Loucy (cell line): ENCODE data around the gene PARP1.

Source experiments
- H2AFZ ChIP-seq: fragments of 200-600 bp; sonication (generic); 2 replicates; pipeline ENCODE4 v1.6.0; 2016; ENCODE audit warnings: antibody characterized with exemption, mild to moderate bottlenecking, low read length, moderate library complexity
- H3F3A ChIP-seq: fragments of 200-600 bp; 2 replicates; pipeline ENCODE4 v1.6.0; 2016; ENCODE audit warnings: antibody characterized with exemption, low read depth, mild to moderate bottlenecking
- H3K27me3 ChIP-seq: fragments of 200-600 bp; sonication (generic); 2 replicates; pipeline ENCODE4 v1.6.1; 2014; ENCODE audit warnings: low read length, mild to moderate bottlenecking; ENCODE audit not compliant: insufficient read depth, poor library complexity, severe bottlenecking
- H3K36me3 ChIP-seq: fragments of 200-600 bp; sonication (generic); 2 replicates; pipeline ENCODE4 v1.6.1; 2016; ENCODE audit warnings: low read length; ENCODE audit not compliant: insufficient read depth
- H3K4me1 ChIP-seq: fragments of 200-600 bp; sonication (generic); 2 replicates; pipeline ENCODE4 v1.5.1; 2014; ENCODE audit warnings: low read length, mild to moderate bottlenecking; ENCODE audit not compliant: insufficient read depth, poor library complexity, severe bottlenecking
- H3K4me2 ChIP-seq: fragments of 200-600 bp; sonication (generic); 2 replicates; pipeline ENCODE4 v1.6.0; 2014; ENCODE audit warnings: antibody characterized with exemption, low read length, low read depth, mild to moderate bottlenecking; ENCODE audit not compliant: poor library complexity, severe bottlenecking
- H3K4me3 ChIP-seq: fragments of 200-600 bp; sonication (generic); 2 replicates; pipeline ENCODE4 v1.5.1; 2014; ENCODE audit warnings: low read length, mild to moderate bottlenecking, mixed read lengths; ENCODE audit not compliant: poor library complexity, severe bottlenecking
- H3K79me2 ChIP-seq: fragments of 200-600 bp; sonication (generic); 2 replicates; pipeline ENCODE4 v1.6.1; 2014; ENCODE audit warnings: low read length; ENCODE audit not compliant: insufficient read depth
- H3K9ac ChIP-seq: fragments of 200-600 bp; sonication (generic); 2 replicates; pipeline ENCODE4 v1.6.0; 2014; ENCODE audit warnings: mild to moderate bottlenecking, low read depth, low read length, moderate library complexity; ENCODE audit not compliant: poor library complexity, severe bottlenecking
- H3K9me2 ChIP-seq: fragments of 200-600 bp; sonication (generic); replicated peaks from 2 replicates; pipeline ENCODE4 v1.6.1; 2016; ENCODE audit warnings: low read depth, low read length, mixed read lengths
- H3K9me3 ChIP-seq: fragments of 200-600 bp; sonication (generic); 2 replicates; pipeline ENCODE4 v1.6.1; 2014; ENCODE audit warnings: mild to moderate bottlenecking, antibody characterized with exemption, low read length, low read depth; ENCODE audit not compliant: insufficient read depth
- H4K20me1 ChIP-seq: fragments of 200-600 bp; sonication (generic); 2 replicates; pipeline ENCODE4 v1.6.0; 2014; ENCODE audit warnings: antibody characterized with exemption, low read length, mild to moderate bottlenecking; ENCODE audit not compliant: insufficient read depth, poor library complexity, severe bottlenecking
- CTCF ChIP-seq: fragments of 200-600 bp; sonication (generic); conservative IDR thresholded peaks from 2 replicates; pipeline ENCODE4 v1.5.1; 2014; ENCODE audit warnings: mild to moderate bottlenecking, antibody characterized with exemption, low read length
- EZH2phosphoT487 ChIP-seq: fragments of 200-600 bp; IDR thresholded peaks from 2 replicates; pipeline ENCODE4 v1.6.1; 2018; ENCODE audit warnings: antibody characterized with exemption, mild to moderate bottlenecking, moderate library complexity, borderline replicate concordance

The PARP1 gene

DNA sequence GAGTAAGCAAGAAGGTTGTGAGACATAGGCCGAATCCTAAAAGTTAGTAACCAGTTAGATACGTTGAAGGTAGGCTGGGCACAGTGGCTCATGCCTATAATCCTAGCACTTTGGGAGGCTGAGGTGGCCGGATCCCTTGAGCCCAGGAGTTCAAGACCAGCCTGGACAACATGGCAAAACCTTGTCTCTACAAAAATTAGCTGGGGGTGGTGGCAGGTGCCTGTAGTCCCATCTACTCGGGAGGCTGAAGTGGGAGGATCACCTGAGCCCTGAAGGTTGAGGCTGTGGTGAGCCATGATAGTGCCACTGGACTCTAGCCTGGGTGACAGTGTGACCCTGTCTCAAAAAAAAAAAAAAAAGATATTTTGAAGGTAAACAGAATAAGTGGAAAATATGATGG is 1.5 kb upstream of the PARP1 start:
- Histone ChIP-seq H2AFZ (no peak overlapping the region), H3K9me2 (no peaks in the 10 kb centered on the region), H3K4me1 (peaks cover 26% of the 10 kb centered on the region), H4K20me1 (peaks cover 32% of the 10 kb centered on the region), H3K27me3 (no peaks in the 10 kb centered on the region), H3K4me2 (no peak overlapping the region), H3K9ac (no peak overlapping the region), H3K36me3 (no peaks in the 10 kb centered on the region), H3F3A (no peaks in the 10 kb centered on the region), H3K4me3 (no peak overlapping the region), H3K79me2 (peaks cover 31% of the 10 kb centered on the region), H3K9me3 (no peaks in the 10 kb centered on the region)
- TF ChIP-seq EZH2phosphoT487 (no peak), CTCF (no peak)

DNA sequence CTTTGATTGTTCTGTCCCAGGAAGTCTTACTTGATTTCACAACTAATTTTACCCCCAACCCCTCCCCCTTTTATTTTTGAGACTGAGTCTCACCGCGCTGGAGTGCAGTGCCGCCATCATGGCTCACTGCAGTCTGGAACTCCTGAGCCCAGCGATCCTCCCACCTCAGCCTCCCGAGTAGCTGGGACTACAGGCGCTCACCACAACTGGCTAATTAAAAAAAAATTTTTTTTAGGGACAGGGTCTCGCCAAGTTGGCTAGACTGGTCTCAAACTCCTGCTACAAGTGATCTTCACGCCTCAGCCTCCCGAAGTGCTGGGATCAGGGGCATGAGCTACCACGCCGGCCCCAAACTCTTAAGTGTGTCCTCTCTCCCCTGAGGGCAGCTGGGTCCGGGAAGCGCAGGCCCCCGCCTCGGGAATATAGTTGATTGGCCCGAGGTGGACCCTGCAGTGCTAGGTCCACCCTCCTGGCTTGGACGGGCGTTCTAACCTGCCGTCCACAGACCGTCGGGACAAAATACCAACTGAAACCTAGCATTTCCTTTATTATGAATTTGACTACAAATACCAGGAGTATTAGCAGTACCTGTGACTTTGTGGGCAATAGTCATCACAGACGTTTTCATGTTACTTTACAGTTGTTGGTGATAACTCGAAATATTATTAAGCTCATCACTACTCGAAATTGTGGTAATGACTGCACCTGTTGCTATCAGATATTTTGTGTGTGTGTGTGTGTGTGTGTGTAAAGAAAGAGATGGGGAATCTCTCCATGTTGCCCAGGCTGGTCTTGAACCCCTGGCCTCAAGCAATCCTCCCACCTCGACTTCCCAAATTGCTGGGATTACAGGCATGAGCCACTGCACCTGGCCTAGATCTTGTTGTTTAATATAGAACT is 642 bp upstream of the PARP1 start:
- Histone ChIP-seq H3K9ac (no peak overlapping the region), H3K36me3 (no peaks in the 10 kb centered on the region)
- TF ChIP-seq CTCF (no peak), EZH2phosphoT487 (no peak)

GRCh38 chr1:226407199-226407496 is 745 bp downstream of the PARP1 start:
- H2AFZ ChIP-seq, result peak overlapping the region; percentile 19
- H3K9me2 ChIP-seq, result no peaks in the 10 kb centered on the region
- TF ChIP-seq EZH2phosphoT487 (no peak), CTCF (no peak)
- peak overlapping the region; percentile 98 for H3K4me2 ChIP-seq
- peaks cover 2% of the 10 kb centered on the region; the same call in 1 of the 2 replicates for H3K36me3 ChIP-seq
- peak overlapping the region; percentile 92 for H3K9ac ChIP-seq
- no peaks in the 10 kb centered on the region for H3K27me3 ChIP-seq
- no peaks in the 10 kb centered on the region for H3K9me3 ChIP-seq
- peaks cover 55% of the 10 kb centered on the region for H4K20me1 ChIP-seq
- peak overlapping the region; percentile 91 for H3K4me3 ChIP-seq
- H3K4me1 ChIP-seq, result peaks cover 39% of the 10 kb centered on the region
- H3F3A ChIP-seq, result no peaks in the 10 kb centered on the region
- H3K79me2 ChIP-seq, result peaks cover 53% of the 10 kb centered on the region

More for the DNA sequence above, 642 bp upstream of the PARP1 start:
- Histone ChIP-seq H3K4me3 (peak overlapping the region; percentile 91), H3K9me3 (no peaks in the 10 kb centered on the region), H2AFZ (peak overlapping the region; percentile 71), H3K4me1 (peaks cover 34% of the 10 kb centered on the region), H3F3A (no peaks in the 10 kb centered on the region), H3K9me2 (no peaks in the 10 kb centered on the region), H3K79me2 (peaks cover 39% of the 10 kb centered on the region), H3K27me3 (no peaks in the 10 kb centered on the region), H3K4me2 (peak overlapping the region; percentile 55), H4K20me1 (peaks cover 41% of the 10 kb centered on the region)
